Activated T-cell treated with anti-CD3 and anti-CD28 coated beads, Interleukin-2, amount 50 U/mL, for 4 hours (primary cell): Measurements from ENCODE around the gene STX10. TPM values are rescaled to one million over a fixed set of nuclear protein-coding genes. Genes with fewer than 3 reads are reported as not detected.

Experiments used
- ATAC-seq, 2 donors: fragments of 200-7000 bp; cut with Tn5 transposase; one replicate each; pipeline ENCODE4 v1.10.0; 2021
- DNase-seq: peaks from one replicate; pipeline ENCODE4 v3.0.0-alpha.2; 2020
- H3K27me3 Mint-ChIP-seq: one replicate; pipeline ENCODE4 v1.8.0; 2021; ENCODE audit warnings: low read depth, mixed read lengths
- H3K36me3 Mint-ChIP-seq: one replicate; pipeline ENCODE4 v1.8.0; 2022; ENCODE audit warnings: mixed read lengths; ENCODE audit not compliant: insufficient read depth
- H3K4me1 Mint-ChIP-seq: one replicate; pipeline ENCODE4 v1.8.0; 2021; ENCODE audit warnings: low read depth, mixed read lengths
- H3K4me3 Mint-ChIP-seq: one replicate; pipeline ENCODE4 v1.8.0; 2021; ENCODE audit warnings: mild to moderate bottlenecking, moderate library complexity, mixed read lengths
- H3K9me3 Mint-ChIP-seq: one replicate; pipeline ENCODE4 v1.8.0; 2021; ENCODE audit warnings: mixed read lengths
- total RNA-seq, 3 donors: library from RNA; stranded (reverse); gene quantifications; one replicate each; pipeline ENCODE4 v1.2.1, GENCODE V29; 2021

Gene STX10
- total RNA-seq, 3 donors from 2014 or later, result 64.5 to 66.0 (median 65.4) TPM

GRCh38 chr19:13138171-13138915 is 11.8 kb downstream of the STX10 start:
- Mint-ChIP-seq H3K4me3 (no peak overlapping the region), H3K4me1 (peaks cover 11% of the 10 kb centered on the region), H3K27me3 (no peaks in the 10 kb centered on the region), H3K36me3 (peaks cover 20% of the 10 kb centered on the region), H3K9me3 (no peaks in the 10 kb centered on the region)
- ATAC-seq (no peak), DNase-seq (no peak)

GRCh38 chr19:13137290-13137794 is 12.8 kb downstream of the STX10 start:
- no peak overlapping the region for H3K4me3 Mint-ChIP-seq
- no peak for ATAC-seq
- H3K36me3 Mint-ChIP-seq, result peaks cover 20% of the 10 kb centered on the region
- no peaks in the 10 kb centered on the region for H3K27me3 Mint-ChIP-seq
- no peaks in the 10 kb centered on the region for H3K9me3 Mint-ChIP-seq
- no peak for DNase-seq
- H3K4me1 Mint-ChIP-seq, result peaks cover 21% of the 10 kb centered on the region

GRCh38 chr19:13135068-13136062 is 14.8 kb downstream of the STX10 start:
- DNase-seq, result no peak
- H3K4me3 Mint-ChIP-seq, result no peak overlapping the region
- H3K4me1 Mint-ChIP-seq, result peaks cover 34% of the 10 kb centered on the region
- H3K9me3 Mint-ChIP-seq, result no peaks in the 10 kb centered on the region
- H3K27me3 Mint-ChIP-seq, result no peaks in the 10 kb centered on the region
- no peak for ATAC-seq
- H3K36me3 Mint-ChIP-seq, result peaks cover 20% of the 10 kb centered on the region

- ATAC-seq, result no peak
- Mint-ChIP-seq H3K27me3 (no peaks in the 10 kb centered on the region), H3K36me3 (peaks cover 18% of the 10 kb centered on the region), H3K4me3 (no peak overlapping the region), H3K9me3 (no peaks in the 10 kb centered on the region), H3K4me1 (peaks cover 34% of the 10 kb centered on the region)
- DNase-seq, result no peak
These were observed 15.5 kb downstream of the STX10 start for GRCh38 chr19:13134626-13135025.

- H3K27me3 Mint-ChIP-seq, result no peaks in the 10 kb centered on the region
- peaks cover 39% of the 10 kb centered on the region for H3K4me1 Mint-ChIP-seq
- H3K9me3 Mint-ChIP-seq, result no peaks in the 10 kb centered on the region
- H3K4me3 Mint-ChIP-seq, result peak overlapping the region; percentile 14
- ATAC-seq (no peak), DNase-seq (no peak)
- peaks cover 17% of the 10 kb centered on the region for H3K36me3 Mint-ChIP-seq
These were observed 16.8 kb downstream of the STX10 start for GRCh38 chr19:13133241-13133870.

- Mint-ChIP-seq H3K9me3 (no peaks in the 10 kb centered on the region), H3K4me3 (peak overlapping the region; percentile 69), H3K27me3 (no peaks in the 10 kb centered on the region), H3K36me3 (peaks cover 16% of the 10 kb centered on the region), H3K4me1 (peaks cover 43% of the 10 kb centered on the region)
- peak; percentile 98 to 99 for ATAC-seq
- DNase-seq, result peak; percentile 47
These were observed 17.5 kb downstream of the STX10 start for GRCh38 chr19:13132471-13133180.

GRCh38 chr19:13130886-13131490 is 19.2 kb downstream of the STX10 start:
- H3K36me3 Mint-ChIP-seq, result peaks cover 6% of the 10 kb centered on the region
- H3K4me3 Mint-ChIP-seq, result no peak overlapping the region
- no peaks in the 10 kb centered on the region for H3K27me3 Mint-ChIP-seq
- DNase-seq (no peak), ATAC-seq (no peak)
- H3K9me3 Mint-ChIP-seq, result no peaks in the 10 kb centered on the region
- peaks cover 44% of the 10 kb centered on the region for H3K4me1 Mint-ChIP-seq

GRCh38 chr19:13129384-13129783 is 20.8 kb downstream of the STX10 start:
- Mint-ChIP-seq H3K4me1 (peaks cover 41% of the 10 kb centered on the region), H3K36me3 (peaks cover 3% of the 10 kb centered on the region), H3K27me3 (no peaks in the 10 kb centered on the region), H3K4me3 (no peak overlapping the region), H3K9me3 (no peaks in the 10 kb centered on the region)
- ATAC-seq (no peak), DNase-seq (no peak)

GRCh38 chr19:13128583-13128982 is 21.6 kb downstream of the STX10 start:
- no peak overlapping the region for H3K4me3 Mint-ChIP-seq
- H3K4me1 Mint-ChIP-seq, result peaks cover 35% of the 10 kb centered on the region
- H3K27me3 Mint-ChIP-seq, result no peaks in the 10 kb centered on the region
- no peak for ATAC-seq
- DNase-seq, result no peak
- peaks cover 3% of the 10 kb centered on the region for H3K36me3 Mint-ChIP-seq
- H3K9me3 Mint-ChIP-seq, result no peaks in the 10 kb centered on the region

- peaks cover 33% of the 10 kb centered on the region for H3K4me1 Mint-ChIP-seq
- no peak for ATAC-seq
- H3K4me3 Mint-ChIP-seq, result no peak overlapping the region
- H3K27me3 Mint-ChIP-seq, result no peaks in the 10 kb centered on the region
- no peak for DNase-seq
- peaks cover 3% of the 10 kb centered on the region for H3K36me3 Mint-ChIP-seq
- no peaks in the 10 kb centered on the region for H3K9me3 Mint-ChIP-seq
These were observed 22.2 kb downstream of the STX10 start for GRCh38 chr19:13127811-13128575.

- ATAC-seq (no peak), DNase-seq (no peak)
- Mint-ChIP-seq H3K4me3 (no peak overlapping the region), H3K36me3 (peaks cover 5% of the 10 kb centered on the region), H3K27me3 (no peaks in the 10 kb centered on the region), H3K4me1 (peaks cover 31% of the 10 kb centered on the region), H3K9me3 (no peaks in the 10 kb centered on the region)
These were observed 23.1 kb downstream of the STX10 start for GRCh38 chr19:13127051-13127450.

- DNase-seq, result no peak
- Mint-ChIP-seq H3K36me3 (peaks cover 7% of the 10 kb centered on the region), H3K4me3 (peak overlapping the region; percentile 33), H3K4me1 (peaks cover 47% of the 10 kb centered on the region), H3K9me3 (no peaks in the 10 kb centered on the region), H3K27me3 (no peaks in the 10 kb centered on the region)
- no peak for ATAC-seq
These were observed 26.9 kb downstream of the STX10 start for GRCh38 chr19:13122980-13123957.
